Measurements from ENCODE around the gene FAM107B.

Gene FAM107B

DNA sequence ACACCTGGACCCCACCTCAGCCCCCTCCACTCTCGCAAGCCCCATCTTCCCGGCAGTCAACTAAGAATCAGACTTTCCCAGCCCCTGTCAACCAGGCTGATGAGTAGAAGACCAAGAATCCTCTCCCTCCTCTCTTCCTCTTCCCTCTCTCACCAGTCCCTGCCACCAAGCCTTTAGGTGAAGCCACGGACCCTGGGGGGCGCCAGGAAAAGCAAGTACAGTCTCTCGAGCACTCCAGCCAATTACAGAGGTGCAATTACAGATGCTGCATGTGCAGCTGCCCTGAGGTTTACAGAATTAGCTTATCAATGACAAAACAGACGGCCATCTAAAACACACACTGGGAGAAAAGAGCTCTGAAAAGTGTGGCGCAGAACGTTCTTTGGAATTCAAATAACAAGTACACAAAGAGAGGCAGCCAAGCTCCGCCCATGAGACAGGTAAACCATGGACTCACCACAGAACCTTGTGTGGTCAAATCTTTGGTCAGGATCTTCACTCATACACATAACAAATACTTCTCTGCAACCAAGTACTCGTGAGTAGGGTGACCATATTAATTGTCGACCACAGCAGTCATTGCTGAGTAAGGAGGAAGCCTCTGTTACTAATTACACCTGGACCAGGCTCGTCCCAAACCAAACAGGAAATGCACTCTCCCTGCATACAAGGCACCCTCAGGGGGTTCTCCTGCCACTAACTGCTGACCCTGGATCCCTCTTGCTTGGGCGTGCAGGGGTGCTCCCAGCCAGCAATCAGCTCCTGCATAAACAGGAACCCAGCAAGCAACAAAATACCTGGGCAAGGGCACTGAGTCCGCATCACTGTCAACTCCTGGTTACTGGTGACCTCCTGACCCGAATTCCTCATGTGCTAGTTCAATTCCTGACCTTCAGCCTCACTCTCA lies 189.2 kb downstream of the FAM107B start:
- Histone ChIP-seq H3K27me3 (ENCODE audit: control insufficient read depth, insufficient read depth, low read length, poor library complexity, severe bottlenecking) (no peaks in the 10 kb centered on the region), H3K27ac (ENCODE audit: insufficient read depth, low read depth, low read length, poor library complexity, severe bottlenecking) (no peak overlapping the region), H3K9me3 (ENCODE audit: control insufficient read depth, low read length) (no peaks in the 10 kb centered on the region), H3K4me1 (ENCODE audit: control insufficient read depth, insufficient read depth, low read length) (no peaks in the 10 kb centered on the region), H3K4me3 (ENCODE audit: insufficient read depth, low read depth, low read length) (no peak overlapping the region), H3K36me3 (ENCODE audit: control insufficient read depth, insufficient read depth, low read length) (no peaks in the 10 kb centered on the region)
- 75 to 78% methylated on average over 15 of the region's 15 CpGs for WGBS, 2 experiments

- Histone ChIP-seq H3K36me3 (ENCODE audit: control insufficient read depth, insufficient read depth, low read length) (no peaks in the 10 kb centered on the region), H3K9me3 (ENCODE audit: control insufficient read depth, low read length) (no peaks in the 10 kb centered on the region), H3K4me1 (ENCODE audit: control insufficient read depth, insufficient read depth, low read length) (no peaks in the 10 kb centered on the region), H3K4me3 (ENCODE audit: insufficient read depth, low read depth, low read length) (no peak overlapping the region), H3K27ac (ENCODE audit: insufficient read depth, low read depth, low read length, poor library complexity, severe bottlenecking) (no peak overlapping the region), H3K27me3 (ENCODE audit: control insufficient read depth, insufficient read depth, low read length, poor library complexity, severe bottlenecking) (no peaks in the 10 kb centered on the region)
- 95 to 96% methylated on average over 3 of the region's 3 CpGs for WGBS, 2 experiments
Observed at GRCh38 chr10:14584661-14585060, 190.0 kb downstream of the FAM107B start.

DNA sequence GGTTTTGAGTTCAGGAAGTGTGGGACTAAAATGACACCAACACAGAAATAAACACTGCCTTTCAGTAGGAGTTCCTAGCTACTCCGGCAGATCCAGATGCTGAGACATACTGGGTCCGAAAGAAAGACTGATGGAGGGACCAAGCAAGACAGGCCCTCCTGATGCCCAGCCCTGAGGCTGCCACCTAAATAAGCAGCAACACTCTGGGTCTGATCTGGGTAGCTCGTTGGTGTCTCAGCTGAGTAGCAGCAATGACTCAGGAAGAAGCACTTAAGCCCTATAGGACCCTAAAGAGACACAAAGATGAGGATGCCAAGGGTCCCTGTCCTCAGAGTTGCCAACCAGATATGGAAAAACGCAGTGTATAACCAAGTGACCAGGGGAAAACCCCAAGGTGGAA lies 190.7 kb downstream of the FAM107B start:
- 93 to 94% methylated on average over 4 of the region's 4 CpGs for WGBS, 2 experiments
- Histone ChIP-seq H3K9me3 (ENCODE audit: control insufficient read depth, low read length) (no peaks in the 10 kb centered on the region), H3K36me3 (ENCODE audit: control insufficient read depth, insufficient read depth, low read length) (no peaks in the 10 kb centered on the region), H3K27ac (ENCODE audit: insufficient read depth, low read depth, low read length, poor library complexity, severe bottlenecking) (no peak overlapping the region), H3K4me3 (ENCODE audit: insufficient read depth, low read depth, low read length) (no peak overlapping the region), H3K4me1 (ENCODE audit: control insufficient read depth, insufficient read depth, low read length) (no peaks in the 10 kb centered on the region), H3K27me3 (ENCODE audit: control insufficient read depth, insufficient read depth, low read length, poor library complexity, severe bottlenecking) (no peaks in the 10 kb centered on the region)

GRCh38 chr10:14583252-14583651 lies 191.4 kb downstream of the FAM107B start:
- 90 to 95% methylated on average over 11 of the region's 11 CpGs for WGBS, 2 experiments

DNA sequence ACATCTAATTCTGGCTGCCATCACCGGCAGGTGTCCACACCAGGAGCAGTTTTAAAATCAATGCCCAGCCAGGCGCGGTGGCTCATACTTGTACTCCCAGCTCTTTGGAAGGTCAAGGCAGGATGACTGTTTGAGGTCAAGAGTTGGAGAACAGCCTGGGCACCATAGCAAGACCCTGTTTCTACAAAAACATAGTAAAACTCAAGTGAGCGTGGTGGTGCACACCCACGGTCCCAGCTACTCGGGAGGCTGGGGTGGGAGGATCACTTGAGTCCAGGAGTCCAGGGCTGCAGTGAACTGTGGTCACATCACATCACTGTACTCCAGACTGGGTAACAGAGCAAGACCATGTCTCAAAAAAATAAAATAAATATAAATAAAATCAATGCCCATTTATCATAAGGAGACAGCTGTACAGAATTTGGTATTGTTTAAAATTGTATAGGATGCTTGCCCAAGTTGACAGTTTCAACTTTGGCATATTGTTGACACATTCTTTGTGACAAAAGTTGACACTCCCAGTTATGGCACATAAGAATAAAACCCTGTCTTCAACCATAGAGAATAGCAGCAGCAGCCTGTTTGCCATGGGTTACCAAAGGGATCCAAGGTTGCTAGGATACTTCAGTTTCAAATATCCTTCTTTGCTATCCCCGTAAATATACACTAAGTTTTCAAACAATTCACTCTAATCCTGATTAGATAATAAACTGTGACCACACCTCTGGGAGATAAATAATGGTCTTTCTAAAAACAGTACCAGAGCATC lies 193.0 kb downstream of the FAM107B start:
- Histone ChIP-seq H3K27ac (ENCODE audit: insufficient read depth, low read depth, low read length, poor library complexity, severe bottlenecking) (no peak overlapping the region), H3K36me3 (ENCODE audit: control insufficient read depth, insufficient read depth, low read length) (no peaks in the 10 kb centered on the region), H3K27me3 (ENCODE audit: control insufficient read depth, insufficient read depth, low read length, poor library complexity, severe bottlenecking) (no peaks in the 10 kb centered on the region), H3K4me1 (ENCODE audit: control insufficient read depth, insufficient read depth, low read length) (no peaks in the 10 kb centered on the region), H3K4me3 (ENCODE audit: insufficient read depth, low read depth, low read length) (no peak overlapping the region), H3K9me3 (ENCODE audit: control insufficient read depth, low read length) (no peaks in the 10 kb centered on the region)
- WGBS, 2 experiments: 94 to 97% methylated on average over 7 of the region's 7 CpGs

More at GRCh38 chr10:14583252-14583651, 191.4 kb downstream of the FAM107B start:
- no peak overlapping the region for H3K27ac ChIP-seq (ENCODE audit: insufficient read depth, low read depth, low read length, poor library complexity, severe bottlenecking)
- H3K27me3 ChIP-seq (ENCODE audit: control insufficient read depth, insufficient read depth, low read length, poor library complexity, severe bottlenecking): no peaks in the 10 kb centered on the region
- no peaks in the 10 kb centered on the region for H3K4me1 ChIP-seq (ENCODE audit: control insufficient read depth, insufficient read depth, low read length)
- no peaks in the 10 kb centered on the region for H3K9me3 ChIP-seq (ENCODE audit: control insufficient read depth, low read length)
- H3K4me3 ChIP-seq (ENCODE audit: insufficient read depth, low read depth, low read length): no peak overlapping the region
- H3K36me3 ChIP-seq (ENCODE audit: control insufficient read depth, insufficient read depth, low read length): no peaks in the 10 kb centered on the region

GRCh38 chr10:14580671-14581332 lies 193.9 kb downstream of the FAM107B start:
- no peaks in the 10 kb centered on the region for H3K4me1 ChIP-seq (ENCODE audit: control insufficient read depth, insufficient read depth, low read length)
- H3K27ac ChIP-seq (ENCODE audit: insufficient read depth, low read depth, low read length, poor library complexity, severe bottlenecking): no peak overlapping the region
- WGBS, 2 experiments: 93 to 95% methylated on average over 13 of the region's 13 CpGs
- H3K9me3 ChIP-seq (ENCODE audit: control insufficient read depth, low read length): no peaks in the 10 kb centered on the region
- no peaks in the 10 kb centered on the region for H3K36me3 ChIP-seq (ENCODE audit: control insufficient read depth, insufficient read depth, low read length)
- no peak overlapping the region for H3K4me3 ChIP-seq (ENCODE audit: insufficient read depth, low read depth, low read length)
- H3K27me3 ChIP-seq (ENCODE audit: control insufficient read depth, insufficient read depth, low read length, poor library complexity, severe bottlenecking): no peaks in the 10 kb centered on the region

DNA sequence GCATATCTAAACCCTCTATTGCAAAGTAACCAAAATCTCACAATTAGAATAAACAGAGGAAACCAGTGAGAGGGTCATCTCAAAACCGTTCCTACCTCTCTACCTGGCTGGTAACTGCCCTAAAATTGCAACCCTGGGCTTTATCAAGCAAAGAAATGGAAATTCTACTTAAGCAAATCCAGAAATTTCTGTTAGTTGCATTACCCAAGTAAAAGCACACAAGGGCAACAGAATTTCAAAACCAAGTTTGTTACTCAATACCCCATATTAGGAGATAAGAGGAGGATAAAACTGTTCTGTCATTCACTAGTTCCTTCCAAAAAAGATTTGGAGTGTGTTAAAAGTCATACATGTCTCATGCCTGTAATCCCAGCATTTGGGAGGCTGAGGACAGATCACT lies 195.3 kb downstream of the FAM107B start:
- 85 to 87% methylated on average over 1 of the region's 1 CpG for WGBS, 2 experiments
- Histone ChIP-seq H3K4me1 (ENCODE audit: control insufficient read depth, insufficient read depth, low read length) (no peaks in the 10 kb centered on the region), H3K36me3 (ENCODE audit: control insufficient read depth, insufficient read depth, low read length) (no peaks in the 10 kb centered on the region), H3K27me3 (ENCODE audit: control insufficient read depth, insufficient read depth, low read length, poor library complexity, severe bottlenecking) (no peaks in the 10 kb centered on the region), H3K9me3 (ENCODE audit: control insufficient read depth, low read length) (no peaks in the 10 kb centered on the region), H3K4me3 (ENCODE audit: insufficient read depth, low read depth, low read length) (no peak overlapping the region), H3K27ac (ENCODE audit: insufficient read depth, low read depth, low read length, poor library complexity, severe bottlenecking) (no peak overlapping the region)

DNA sequence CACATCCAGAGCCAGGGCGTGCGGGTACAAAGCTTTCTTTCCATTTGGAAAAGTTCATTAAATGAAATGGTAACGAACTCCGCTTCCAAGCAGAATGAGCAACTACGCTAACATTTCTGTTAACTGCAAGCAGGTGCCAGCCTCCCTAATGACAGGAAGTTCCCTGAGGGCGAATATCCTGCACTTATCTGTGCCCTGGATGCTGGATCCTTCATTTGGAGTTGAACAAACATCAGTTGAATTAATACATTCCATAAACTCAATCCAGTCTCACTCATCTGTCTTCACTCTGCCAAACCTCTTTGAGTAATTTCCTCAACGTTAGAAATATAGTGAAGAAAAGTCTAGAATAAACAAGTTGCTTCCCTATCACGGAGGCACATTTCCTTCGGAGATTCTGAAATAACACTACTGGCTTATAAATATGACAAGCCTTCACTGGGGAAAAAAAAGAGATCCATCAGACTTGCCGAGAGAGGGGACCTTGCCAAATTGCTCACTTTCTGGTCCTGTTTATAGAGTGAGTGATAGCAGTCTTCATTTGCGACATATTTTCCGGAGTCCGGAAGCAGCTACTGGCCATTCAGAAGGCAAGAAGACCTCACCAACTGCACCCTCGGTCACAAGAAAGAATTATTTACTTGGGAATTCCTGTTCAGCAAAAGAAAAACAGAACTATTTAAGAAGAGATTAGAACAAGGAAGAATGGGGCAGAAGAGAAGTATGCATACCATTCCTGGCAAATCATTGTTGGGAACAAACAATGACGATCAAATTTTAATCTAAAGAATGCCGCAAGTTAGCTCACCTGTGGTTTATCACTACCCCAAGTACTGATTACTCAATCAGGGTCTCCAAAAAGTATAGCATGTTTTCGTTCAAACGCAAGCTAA lies 196.4 kb downstream of the FAM107B start:
- no peaks in the 10 kb centered on the region for H3K4me1 ChIP-seq (ENCODE audit: control insufficient read depth, insufficient read depth, low read length)
- no peak overlapping the region for H3K27ac ChIP-seq (ENCODE audit: insufficient read depth, low read depth, low read length, poor library complexity, severe bottlenecking)
- no peaks in the 10 kb centered on the region for H3K9me3 ChIP-seq (ENCODE audit: control insufficient read depth, low read length)
- no peak overlapping the region for H3K4me3 ChIP-seq (ENCODE audit: insufficient read depth, low read depth, low read length)
- H3K27me3 ChIP-seq (ENCODE audit: control insufficient read depth, insufficient read depth, low read length, poor library complexity, severe bottlenecking): no peaks in the 10 kb centered on the region
- 92 to 94% methylated on average over 18 of the region's 18 CpGs for WGBS, 2 experiments
- H3K36me3 ChIP-seq (ENCODE audit: control insufficient read depth, insufficient read depth, low read length): no peaks in the 10 kb centered on the region

DNA sequence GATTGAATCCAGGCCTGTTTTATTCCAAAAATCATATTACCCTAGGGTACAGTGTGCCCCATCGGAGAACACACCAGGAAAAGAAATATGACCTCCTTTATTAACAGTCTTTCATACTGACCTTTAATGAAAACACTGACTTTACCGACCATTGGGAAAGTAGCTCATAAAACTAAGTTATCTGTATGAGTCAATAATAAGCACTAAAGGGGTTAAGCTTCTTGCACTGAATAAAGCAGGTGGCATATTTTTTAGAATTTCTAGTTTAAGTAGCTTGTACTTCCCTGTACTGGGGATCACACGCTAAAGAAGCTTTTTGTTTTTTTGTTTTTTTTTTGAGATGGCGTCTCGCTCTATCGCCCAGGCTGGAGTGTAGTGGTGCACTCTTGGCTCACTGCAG lies 199.8 kb downstream of the FAM107B start:
- Histone ChIP-seq H3K27ac (ENCODE audit: insufficient read depth, low read depth, low read length, poor library complexity, severe bottlenecking) (no peak overlapping the region), H3K9me3 (ENCODE audit: control insufficient read depth, low read length) (no peaks in the 10 kb centered on the region), H3K27me3 (ENCODE audit: control insufficient read depth, insufficient read depth, low read length, poor library complexity, severe bottlenecking) (no peaks in the 10 kb centered on the region), H3K4me3 (ENCODE audit: insufficient read depth, low read depth, low read length) (no peak overlapping the region), H3K36me3 (ENCODE audit: control insufficient read depth, insufficient read depth, low read length) (no peaks in the 10 kb centered on the region), H3K4me1 (ENCODE audit: control insufficient read depth, insufficient read depth, low read length) (no peaks in the 10 kb centered on the region)
- WGBS, 2 experiments: 93 to 98% methylated on average over 6 of the region's 6 CpGs
